SJCRH30 (cell line): ENCODE data around the gene SLK. TPM values are rescaled to one million over a fixed set of nuclear protein-coding genes. Genes with fewer than 3 reads are reported as not detected.

Experiments
- DNase-seq, 2 experiments: peaks; one replicate each; pipeline ENCODE4 v3.0.0-alpha.2; 2015 to 2020
- H3K27ac ChIP-seq: fragments of 250-450 bp; sonication (Bioruptor Pico); 2 replicates; pipeline ENCODE4 v1.5.1; 2020; ENCODE audit warnings: mild to moderate bottlenecking, moderate library complexity
- H3K27me3 ChIP-seq: fragments of 250-450 bp; sonication (Bioruptor Pico); 2 replicates; pipeline ENCODE4 v1.5.1; 2020; ENCODE audit warnings: mild to moderate bottlenecking, moderate library complexity
- H3K36me3 ChIP-seq: fragments of 250-450 bp; sonication (Bioruptor Pico); 2 replicates; pipeline ENCODE4 v1.5.1; 2020; ENCODE audit warnings: mild to moderate bottlenecking, moderate library complexity
- H3K4me1 ChIP-seq: fragments of 250-450 bp; sonication (Bioruptor Pico); 2 replicates; pipeline ENCODE4 v1.5.1; 2020; ENCODE audit warnings: mild to moderate bottlenecking, moderate library complexity
- H3K4me3 ChIP-seq: fragments of 250-450 bp; sonication (Bioruptor Pico); 2 replicates; pipeline ENCODE4 v1.5.1; 2020; ENCODE audit warnings: mild to moderate bottlenecking, moderate library complexity
- H3K9me3 ChIP-seq: fragments of 250-450 bp; sonication (Bioruptor Pico); replicated peaks from 2 replicates; pipeline ENCODE4 v1.5.1; 2020; ENCODE audit warnings: mild to moderate bottlenecking, moderate library complexity
- total RNA-seq: library from RNA; depleted of rRNA; stranded (reverse); fragments of >200 nt; shearing (Covaris generic); gene quantifications from 2 replicates; pipeline ENCODE4 v1.2.3, GENCODE V29; 2014

The SLK gene
- total RNA-seq, 1 experiment from 2014 or later: 37.3 TPM

GRCh38 chr10:103960103-103960502 lies 6.8 kb upstream of the SLK start:
- Histone ChIP-seq H3K9me3 (no peaks in the 10 kb centered on the region), H3K27me3 (no peaks in the 10 kb centered on the region), H3K4me1 (no peaks in the 10 kb centered on the region), H3K4me3 (no peak overlapping the region), H3K36me3 (no peaks in the 10 kb centered on the region), H3K27ac (no peak overlapping the region)
- no peak for DNase-seq

- H3K27ac ChIP-seq: no peak overlapping the region; the same call in 1 of the 2 replicates
- no peaks in the 10 kb centered on the region; the same call in 1 of the 2 replicates for H3K4me1 ChIP-seq
- no peaks in the 10 kb centered on the region for H3K36me3 ChIP-seq
- peak; percentile 13 to 41 for DNase-seq
- no peaks in the 10 kb centered on the region for H3K9me3 ChIP-seq
- H3K27me3 ChIP-seq: no peaks in the 10 kb centered on the region
- peak overlapping the region; percentile 95 for H3K4me3 ChIP-seq
Observed at GRCh38 chr10:103967448-103968071, 620 bp downstream of the SLK start.

GRCh38 chr10:103968441-103969391 lies 1.8 kb downstream of the SLK start:
- no peaks in the 10 kb centered on the region for H3K9me3 ChIP-seq
- H3K27me3 ChIP-seq: no peaks in the 10 kb centered on the region
- DNase-seq: no peak
- peak overlapping the region; percentile 95 for H3K4me3 ChIP-seq
- H3K36me3 ChIP-seq: no peaks in the 10 kb centered on the region
- H3K27ac ChIP-seq: no peak overlapping the region
- no peaks in the 10 kb centered on the region; the same call in 1 of the 2 replicates for H3K4me1 ChIP-seq

GRCh38 chr10:103969436-103969835 lies 2.5 kb downstream of the SLK start:
- Histone ChIP-seq H3K4me1 (no peaks in the 10 kb centered on the region; the same call in 1 of the 2 replicates), H3K27ac (no peak overlapping the region), H3K36me3 (no peaks in the 10 kb centered on the region), H3K9me3 (no peaks in the 10 kb centered on the region), H3K27me3 (no peaks in the 10 kb centered on the region), H3K4me3 (no peak overlapping the region)
- no peak for DNase-seq

GRCh38 chr10:103969857-103970627 lies 3.1 kb downstream of the SLK start:
- H3K27me3 ChIP-seq: no peaks in the 10 kb centered on the region
- no peak for DNase-seq
- no peak overlapping the region for H3K27ac ChIP-seq
- no peak overlapping the region for H3K4me3 ChIP-seq
- no peaks in the 10 kb centered on the region for H3K9me3 ChIP-seq
- H3K4me1 ChIP-seq: no peaks in the 10 kb centered on the region; the same call in 1 of the 2 replicates
- H3K36me3 ChIP-seq: no peaks in the 10 kb centered on the region

GRCh38 chr10:103975169-103975568 lies 8.2 kb downstream of the SLK start:
- DNase-seq: no peak

GRCh38 chr10:103977204-103977603 lies 10.3 kb downstream of the SLK start:
- H3K27ac ChIP-seq: no peak overlapping the region
- DNase-seq: no peak
- H3K9me3 ChIP-seq: no peaks in the 10 kb centered on the region
- H3K4me1 ChIP-seq: no peaks in the 10 kb centered on the region
- no peaks in the 10 kb centered on the region for H3K27me3 ChIP-seq
- H3K36me3 ChIP-seq: no peaks in the 10 kb centered on the region
- H3K4me3 ChIP-seq: no peak overlapping the region

More at GRCh38 chr10:103975169-103975568, 8.2 kb downstream of the SLK start:
- Histone ChIP-seq H3K4me3 (no peak overlapping the region), H3K27me3 (no peaks in the 10 kb centered on the region), H3K9me3 (no peaks in the 10 kb centered on the region), H3K36me3 (no peaks in the 10 kb centered on the region), H3K4me1 (no peaks in the 10 kb centered on the region), H3K27ac (no peak overlapping the region)

GRCh38 chr10:103979530-103979929 lies 12.6 kb downstream of the SLK start:
- Histone ChIP-seq H3K9me3 (no peaks in the 10 kb centered on the region), H3K27ac (no peak overlapping the region), H3K27me3 (no peaks in the 10 kb centered on the region), H3K4me3 (no peak overlapping the region), H3K36me3 (no peaks in the 10 kb centered on the region), H3K4me1 (no peaks in the 10 kb centered on the region)
- DNase-seq: no peak

- no peak overlapping the region for H3K27ac ChIP-seq
- no peak overlapping the region for H3K4me3 ChIP-seq
- no peak for DNase-seq
- no peaks in the 10 kb centered on the region for H3K9me3 ChIP-seq
- no peaks in the 10 kb centered on the region for H3K27me3 ChIP-seq
- H3K4me1 ChIP-seq: no peaks in the 10 kb centered on the region
- H3K36me3 ChIP-seq: no peaks in the 10 kb centered on the region
Observed at GRCh38 chr10:103980288-103980906, 13.5 kb downstream of the SLK start.

GRCh38 chr10:103982639-103983038 lies 15.7 kb downstream of the SLK start:
- H3K27me3 ChIP-seq: no peaks in the 10 kb centered on the region
- no peak overlapping the region for H3K4me3 ChIP-seq
- H3K4me1 ChIP-seq: no peaks in the 10 kb centered on the region
- H3K27ac ChIP-seq: no peak overlapping the region
- DNase-seq: peak in 1 of 2 experiments; percentile 32
- no peaks in the 10 kb centered on the region for H3K9me3 ChIP-seq
- H3K36me3 ChIP-seq: no peaks in the 10 kb centered on the region

GRCh38 chr10:103983367-103983911 lies 16.5 kb downstream of the SLK start:
- Histone ChIP-seq H3K27ac (no peak overlapping the region), H3K4me3 (no peak overlapping the region), H3K9me3 (no peaks in the 10 kb centered on the region), H3K36me3 (no peaks in the 10 kb centered on the region), H3K4me1 (no peaks in the 10 kb centered on the region), H3K27me3 (no peaks in the 10 kb centered on the region)
- no peak for DNase-seq

GRCh38 chr10:103985726-103986125 lies 18.8 kb downstream of the SLK start:
- Histone ChIP-seq H3K27ac (no peak overlapping the region), H3K27me3 (no peaks in the 10 kb centered on the region), H3K4me3 (no peak overlapping the region), H3K9me3 (no peaks in the 10 kb centered on the region), H3K36me3 (no peaks in the 10 kb centered on the region), H3K4me1 (no peaks in the 10 kb centered on the region)
- DNase-seq: no peak

GRCh38 chr10:103986360-103986759 lies 19.4 kb downstream of the SLK start:
- no peaks in the 10 kb centered on the region for H3K27me3 ChIP-seq
- no peak overlapping the region for H3K4me3 ChIP-seq
- H3K27ac ChIP-seq: no peak overlapping the region
- H3K36me3 ChIP-seq: no peaks in the 10 kb centered on the region
- no peaks in the 10 kb centered on the region for H3K9me3 ChIP-seq
- no peaks in the 10 kb centered on the region for H3K4me1 ChIP-seq
- DNase-seq: no peak

GRCh38 chr10:103990121-103990520 lies 23.2 kb downstream of the SLK start:
- Histone ChIP-seq H3K4me3 (no peak overlapping the region), H3K36me3 (no peaks in the 10 kb centered on the region), H3K27ac (no peak overlapping the region), H3K4me1 (no peaks in the 10 kb centered on the region), H3K9me3 (no peaks in the 10 kb centered on the region), H3K27me3 (no peaks in the 10 kb centered on the region)
- DNase-seq: no peak
